Panc1 (cell line): ENCODE results near the gene GPD1. TPM values are rescaled to one million over a fixed set of nuclear protein-coding genes. Genes with fewer than 3 reads are reported as not detected.
A peak's percentile ranks its signal among the peaks of the same experiment; 100 is the strongest.
"Not testable (repeated sequence)": the region's sequence is repeated elsewhere in the genome, so short reads cannot be mapped to it uniquely, and the experiment has no call there.

Experiments
- ATAC-seq: fragments of 200-7000 bp; cut with Tn5 transposase; 2 replicates; pipeline ENCODE4 v1.9.1; 2020; ENCODE audit warnings: mild to moderate bottlenecking, moderate library complexity
- BruUV-seq: library from RNA; stranded (reverse); fragments of 400-500 nt; replicated peaks from 2 replicates; lab custom pipeline; 2021; lab: Mats Ljungman, UMichigan
- CTCF ChIA-PET: fragments of 300-600 bp; sonication (Branson Sonifier 250); formaldehyde crosslinking; loops from one replicate; lab custom pipeline; 2022; ENCODE audit warnings: antibody characterized with exemption; lab: Charles Lee
- POLR2A ChIA-PET: fragments of 300-600 bp; sonication (Branson Sonifier 250); formaldehyde crosslinking; loops from one replicate; lab custom pipeline; 2022; ENCODE audit warnings: antibody characterized with exemption; lab: Charles Lee
- DNase-seq: peaks from one replicate; pipeline ENCODE4 v3.0.0-alpha.2; 2010; ENCODE audit warnings: low read depth, low spot score
- H3K27ac ChIP-seq: 2 replicates; pipeline ENCODE4 v1.5.1; 2011; ENCODE audit warnings: mild to moderate bottlenecking, low read length, inconsistent platforms
- H3K27me3 ChIP-seq: fragments of 200-500 bp; sonication (Bioruptor generic); 2 replicates; pipeline ENCODE4 v1.6.0; 2014; ENCODE audit warnings: low read length, inconsistent platforms; ENCODE audit not compliant: control insufficient read depth, insufficient read depth
- H3K36me3 ChIP-seq: fragments of 200-500 bp; sonication (Bioruptor generic); 2 replicates; pipeline ENCODE4 v1.5.1; 2014; ENCODE audit warnings: inconsistent platforms, mild to moderate bottlenecking, low read length, moderate library complexity; ENCODE audit not compliant: control insufficient read depth, insufficient read depth
- H3K4me1 ChIP-seq: 2 replicates; pipeline ENCODE4 v1.5.1; 2011; ENCODE audit warnings: inconsistent platforms, mild to moderate bottlenecking, low read length, moderate library complexity; ENCODE audit not compliant: control insufficient read depth, insufficient read depth
- H3K4me3 ChIP-seq, 2 experiments: 2 replicates each; pipeline ENCODE4 v1.5.1; 2011 to 2012; ENCODE audit warnings: low read depth in 2 of 2, low read length in 2 of 2, mild to moderate bottlenecking in 2 of 2, inconsistent platforms in 1 of 2, moderate library complexity in 1 of 2
- H3K9me3 ChIP-seq: fragments of 200-500 bp; sonication (Bioruptor generic); 2 replicates; pipeline ENCODE4 v1.5.1; 2014; ENCODE audit warnings: low read depth, mild to moderate bottlenecking, inconsistent platforms, low read length, moderate library complexity; ENCODE audit not compliant: control insufficient read depth, insufficient read depth
- CTCF ChIP-seq: fragments of 450-650 bp; IDR thresholded peaks from 2 replicates; pipeline ENCODE4 v1.5.1; 2017; ENCODE audit warnings: mild to moderate bottlenecking
- POLR2AphosphoS5 ChIP-seq: IDR thresholded peaks from 2 replicates; pipeline ENCODE4 v1.6.1; 2012; ENCODE audit warnings: mild to moderate bottlenecking, low read depth, low read length, moderate library complexity
- REST ChIP-seq, 2 experiments: IDR thresholded peaks; 2 replicates each; pipeline ENCODE4 v1.6.1; 2011 to 2012; ENCODE audit warnings: low read depth in 2 of 2, control low read depth in 1 of 2, low read length in 1 of 2, mild to moderate bottlenecking in 1 of 2, moderate library complexity in 1 of 2; ENCODE audit not compliant: insufficient read depth in 1 of 2
- SIN3A ChIP-seq: IDR thresholded peaks from 2 replicates; pipeline ENCODE4 v1.6.1; 2012; ENCODE audit warnings: low read depth, mild to moderate bottlenecking, low read length, moderate library complexity, borderline replicate concordance; ENCODE audit not compliant: insufficient read depth
- TCF7L2 ChIP-seq: IDR thresholded peaks from 2 replicates; pipeline ENCODE4 v1.6.1; 2011; ENCODE audit warnings: mild to moderate bottlenecking, low read depth, low read length, inconsistent platforms
- in situ Hi-C: cut with HindIII; loops from 2 replicates; pipeline ENCODE4 v1.10.0; 2016; ENCODE audit warnings: low sequenced_read_pairs, low pct_unique_long_range_greater_than_20kb
- intact Hi-C: fragments of 100-400 bp; cut with micrococcal nuclease; formaldehyde crosslinking; loops from one replicate; pipeline ENCODE4 v1.10.0; 2022; ENCODE audit not compliant: unreplicated experiment
- total RNA-seq: library from RNA; stranded (reverse); gene quantifications from one replicate; pipeline ENCODE4 v1.2.1, GENCODE V29; 2021; ENCODE audit not compliant: unreplicated experiment

Gene GPD1
- total RNA-seq, 1 experiment from 2014 or later, result 0.28 TPM

GRCh38 chr12:50149311-50149710 is 45.5 kb downstream of the GPD1 start:
- Histone ChIP-seq H3K27me3 (no peaks in the 10 kb centered on the region), H3K4me3 (no peak overlapping the region), H3K4me1 (peaks cover 9% of the 10 kb centered on the region; the same call in 1 of the 2 replicates), H3K36me3 (no peaks in the 10 kb centered on the region), H3K27ac (no peak overlapping the region), H3K9me3 (no peaks in the 10 kb centered on the region)
- TF ChIP-seq TCF7L2, result no peak
- TF ChIP-seq REST (IDR thresholded peaks at IDR 0.05; ENCODE audit: insufficient read depth in 1 of 2, low read depth in 2 of 2, low read length in 1 of 2), result no peak
- no peak for TF ChIP-seq POLR2AphosphoS5
- TF ChIP-seq CTCF, result no peak
- TF ChIP-seq SIN3A, result no peak
- BruUV-seq, result no TSS peak
- CTCF ChIA-PET, result interaction anchor here (0.7 kb wide), 1 partner anchor 182 kb away, joined by 3 read pairs; no protein-coding TSS in a partner anchor
- intact Hi-C loops, result no loop called here
- POLR2A ChIA-PET, result no interaction called here
- ATAC-seq, result no peak
- DNase-seq, result no peak
- in situ Hi-C loops, result no loop called here

- no peak for TF ChIP-seq TCF7L2
- TF ChIP-seq POLR2AphosphoS5, result no peak
- no peak for TF ChIP-seq CTCF
- TF ChIP-seq SIN3A, result no peak
- no peak for TF ChIP-seq REST (IDR thresholded peaks at IDR 0.05; ENCODE audit: insufficient read depth in 1 of 2, low read depth in 2 of 2, low read length in 1 of 2)
- ATAC-seq, result no peak
- no peaks in the 10 kb centered on the region for H3K36me3 ChIP-seq
Measured at GRCh38 chr12:50151047-50151687, 47.4 kb downstream of the GPD1 start.

GRCh38 chr12:50154947-50155346 is 51.1 kb downstream of the GPD1 start:
- H3K36me3 ChIP-seq, CTCF ChIA-PET, BruUV-seq, H3K9me3 ChIP-seq, DNase-seq, H3K27me3 ChIP-seq, H3K4me3 ChIP-seq, H3K27ac ChIP-seq, H3K4me1 ChIP-seq, in situ Hi-C loops, ATAC-seq, intact Hi-C loops: not testable (repeated sequence)
- POLR2A ChIA-PET, result interaction anchor here (0.6 kb wide), 1 partner anchor 70 kb away, joined by 5 read pairs; no protein-coding TSS in a partner anchor

More at GRCh38 chr12:50151047-50151687, 47.4 kb downstream of the GPD1 start:
- in situ Hi-C loops (no loop called here), intact Hi-C loops (no loop called here)
- no peak overlapping the region for H3K4me3 ChIP-seq
- H3K27ac ChIP-seq, result no peak overlapping the region
- ChIA-PET POLR2A (no interaction called here), CTCF (no interaction called here)
- DNase-seq, result no peak
- no peaks in the 10 kb centered on the region for H3K9me3 ChIP-seq
- H3K4me1 ChIP-seq, result peaks cover 5% of the 10 kb centered on the region; the same call in 1 of the 2 replicates
- BruUV-seq, result TSS peak; percentile 65
- H3K27me3 ChIP-seq, result no peaks in the 10 kb centered on the region
